ENCODE measurements around the gene SLC12A2.

Gene SLC12A2

GRCh38 chr5:128169401-128170017 lies 85.9 kb downstream of the SLC12A2 start:
- DNase-seq (ENCODE audit: low read depth): no peak

- DNase-seq (ENCODE audit: low read depth): no peak
Observed at GRCh38 chr5:128172102-128172501, 88.5 kb downstream of the SLC12A2 start.

- DNase-seq (ENCODE audit: low read depth): no peak
Observed at GRCh38 chr5:128174951-128175350, 91.4 kb downstream of the SLC12A2 start.

- no peak for DNase-seq (ENCODE audit: low read depth)
Observed at GRCh38 chr5:128192368-128192767, 108.8 kb downstream of the SLC12A2 start.

- no peak for DNase-seq (ENCODE audit: low read depth)
Observed at GRCh38 chr5:128193665-128194390, 110.3 kb downstream of the SLC12A2 start.

GRCh38 chr5:128195316-128195715 lies 111.8 kb downstream of the SLC12A2 start:
- DNase-seq (ENCODE audit: low read depth): no peak

GRCh38 chr5:128196080-128196479 lies 112.5 kb downstream of the SLC12A2 start:
- DNase-seq (ENCODE audit: low read depth): no peak

GRCh38 chr5:128196791-128197190 lies 113.2 kb downstream of the SLC12A2 start:
- DNase-seq (ENCODE audit: low read depth): no peak

- no peak for DNase-seq (ENCODE audit: low read depth)
Observed at GRCh38 chr5:128197896-128198522, 114.4 kb downstream of the SLC12A2 start.

- DNase-seq (ENCODE audit: low read depth): no peak
Observed at GRCh38 chr5:128199104-128199503, 115.5 kb downstream of the SLC12A2 start.

GRCh38 chr5:128199611-128200010 lies 116.0 kb downstream of the SLC12A2 start:
- no peak for DNase-seq (ENCODE audit: low read depth)

- peak; percentile 67 for DNase-seq (ENCODE audit: low read depth)
Observed at GRCh38 chr5:128201065-128201926, 117.7 kb downstream of the SLC12A2 start.

- no peak for DNase-seq (ENCODE audit: low read depth)
Observed at GRCh38 chr5:128202320-128202719, 118.8 kb downstream of the SLC12A2 start.

- DNase-seq (ENCODE audit: low read depth): no peak
Observed at GRCh38 chr5:128208436-128208835, 124.9 kb downstream of the SLC12A2 start.

GRCh38 chr5:128212191-128212806 lies 128.7 kb downstream of the SLC12A2 start:
- DNase-seq (ENCODE audit: low read depth): no peak

- peak; percentile 16 for DNase-seq (ENCODE audit: low read depth)
Observed at GRCh38 chr5:128213340-128213739, 129.8 kb downstream of the SLC12A2 start.

GRCh38 chr5:128213833-128214232 lies 130.3 kb downstream of the SLC12A2 start:
- DNase-seq (ENCODE audit: low read depth): no peak

- no peak for DNase-seq (ENCODE audit: low read depth)
Observed at GRCh38 chr5:128216285-128216684, 132.7 kb downstream of the SLC12A2 start.

GRCh38 chr5:128216860-128217531 lies 133.4 kb downstream of the SLC12A2 start:
- DNase-seq (ENCODE audit: low read depth): no peak

GRCh38 chr5:128220841-128221240 lies 137.3 kb downstream of the SLC12A2 start:
- DNase-seq (ENCODE audit: low read depth): no peak

GRCh38 chr5:128224336-128224735 lies 140.8 kb downstream of the SLC12A2 start:
- no peak for DNase-seq (ENCODE audit: low read depth)

Data from T follicular helper cell (primary cell).